ENCODE measurements around the gene CCL26.
"Not testable (repeated sequence)": the region's sequence is repeated elsewhere in the genome, so short reads cannot be mapped to it uniquely, and the experiment has no call there.

GRCh38 chr7:75780647-75781273 lies 8.7 kb upstream of the CCL26 start:
- TF ChIP-seq EZH2phosphoT487 (IDR thresholded peaks at IDR 0.05; ENCODE audit: insufficient read depth, low read depth); EZH2 (IDR thresholded peaks at IDR 0.05; ENCODE audit: insufficient read depth, poor library complexity, severe bottlenecking): not testable (repeated sequence)
